ENCODE measurements around the gene CNIH3. TPM values are rescaled to one million over a fixed set of nuclear protein-coding genes. Genes with fewer than 3 reads are reported as not detected.

The CNIH3 gene
- total and polyA plus RNA-seq, 8 donors: 0.45 to 18.7 (median 3.1) TPM; not detected in 1

DNA sequence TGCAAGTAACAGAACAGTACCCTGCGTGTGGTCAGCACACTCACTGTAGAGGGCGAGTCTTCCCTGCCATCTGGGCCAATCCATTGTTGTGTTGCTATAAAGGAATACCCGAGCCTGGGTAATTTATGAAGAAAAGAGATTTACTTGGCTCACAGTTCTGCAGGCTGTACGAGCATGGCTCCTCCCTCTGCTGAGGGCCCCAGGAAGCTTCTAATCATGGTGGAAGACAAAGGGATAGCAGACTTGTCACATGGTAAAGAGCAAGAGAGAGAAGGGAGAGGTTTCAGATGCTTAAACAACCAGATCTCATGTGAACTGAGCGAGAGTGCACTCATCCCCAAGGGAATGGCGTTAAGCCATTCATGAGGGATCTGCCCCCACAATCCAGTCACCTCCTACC lies 126.2 kb downstream of the CNIH3 start:
- intact Hi-C loops (cut with DNase I; ENCODE audit: low total_unique reads): no loop called here
- no peak overlapping the region for H3K4me3 ChIP-seq
- no peaks in the 10 kb centered on the region for H3K9me3 ChIP-seq
- TF ChIP-seq POLR2AphosphoS5 (IDR thresholded peaks at IDR 0.05) (no peak), POLR2A (IDR thresholded peaks at IDR 0.05) (no peak), EP300 (IDR thresholded peaks at IDR 0.05) (no peak)
- TF ChIP-seq, protein P1, sequence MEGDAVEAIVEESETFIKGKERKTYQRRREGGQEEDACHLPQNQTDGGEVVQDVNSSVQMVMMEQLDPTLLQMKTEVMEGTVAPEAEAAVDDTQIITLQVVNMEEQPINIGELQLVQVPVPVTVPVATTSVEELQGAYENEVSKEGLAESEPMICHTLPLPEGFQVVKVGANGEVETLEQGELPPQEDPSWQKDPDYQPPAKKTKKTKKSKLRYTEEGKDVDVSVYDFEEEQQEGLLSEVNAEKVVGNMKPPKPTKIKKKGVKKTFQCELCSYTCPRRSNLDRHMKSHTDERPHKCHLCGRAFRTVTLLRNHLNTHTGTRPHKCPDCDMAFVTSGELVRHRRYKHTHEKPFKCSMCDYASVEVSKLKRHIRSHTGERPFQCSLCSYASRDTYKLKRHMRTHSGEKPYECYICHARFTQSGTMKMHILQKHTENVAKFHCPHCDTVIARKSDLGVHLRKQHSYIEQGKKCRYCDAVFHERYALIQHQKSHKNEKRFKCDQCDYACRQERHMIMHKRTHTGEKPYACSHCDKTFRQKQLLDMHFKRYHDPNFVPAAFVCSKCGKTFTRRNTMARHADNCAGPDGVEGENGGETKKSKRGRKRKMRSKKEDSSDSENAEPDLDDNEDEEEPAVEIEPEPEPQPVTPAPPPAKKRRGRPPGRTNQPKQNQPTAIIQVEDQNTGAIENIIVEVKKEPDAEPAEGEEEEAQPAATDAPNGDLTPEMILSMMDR (IDR thresholded peaks at IDR 0.05): no peak
- WGBS, 5 donors: 82 to 91% (median 89%) methylated on average over 6 of the region's 6 CpGs
- no peaks in the 10 kb centered on the region for H3K36me3 ChIP-seq
- no peak overlapping the region for H3K27ac ChIP-seq
- no peak for DNase-seq
- no peaks in the 10 kb centered on the region for H3K27me3 ChIP-seq
- peaks cover 1 to 5% (median 4%) of the 10 kb centered on the region in 4 donors for H3K4me1 ChIP-seq

DNA sequence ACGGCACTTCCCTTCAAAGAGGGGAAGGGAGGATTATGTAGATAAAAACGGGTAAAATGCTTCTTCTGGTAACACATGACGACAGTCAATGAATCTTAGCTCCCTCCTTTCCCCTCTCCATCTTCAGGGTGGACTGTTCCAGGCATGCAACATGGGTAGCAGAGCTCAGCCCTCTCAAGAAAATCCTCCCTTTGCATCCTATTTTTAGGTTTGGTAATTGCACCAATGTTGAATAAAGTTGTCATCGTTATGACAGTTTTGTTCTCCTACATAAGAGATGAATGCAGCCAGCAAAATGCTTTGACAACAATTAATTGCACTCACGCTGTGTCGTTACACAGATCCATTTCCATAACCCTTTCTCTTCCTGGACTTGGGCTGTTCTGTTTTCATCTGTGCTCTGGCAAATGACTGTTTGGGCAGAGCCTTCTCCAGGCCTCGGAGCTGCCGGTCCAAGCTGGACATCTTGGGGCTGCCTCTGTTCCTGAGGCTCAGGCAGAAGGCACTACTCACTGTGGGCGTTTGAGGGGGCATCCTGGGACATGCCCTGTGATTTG lies 127.6 kb downstream of the CNIH3 start:
- 57 to 78% (median 70%) methylated on average over 9 of the region's 9 CpGs for WGBS, 5 donors
- no peak for DNase-seq
- H3K36me3 ChIP-seq: no peaks in the 10 kb centered on the region
- H3K27me3 ChIP-seq: no peaks in the 10 kb centered on the region
- no peak for TF ChIP-seq POLR2A (IDR thresholded peaks at IDR 0.05)
- no peak for TF ChIP-seq POLR2AphosphoS5 (IDR thresholded peaks at IDR 0.05)
- no peak for TF ChIP-seq EP300 (IDR thresholded peaks at IDR 0.05)
- TF ChIP-seq, protein P1 (IDR thresholded peaks at IDR 0.05): no peak
- H3K4me3 ChIP-seq: no peak overlapping the region
- H3K4me1 ChIP-seq: no peaks in the 10 kb centered on the region
- intact Hi-C loops (cut with DNase I; ENCODE audit: low total_unique reads): no loop called here
- H3K9me3 ChIP-seq: no peaks in the 10 kb centered on the region
- H3K27ac ChIP-seq: no peak overlapping the region

GRCh38 chr1:224744521-224744920 lies 128.4 kb downstream of the CNIH3 start:
- TF ChIP-seq POLR2AphosphoS5 (IDR thresholded peaks at IDR 0.05): no peak
- TF ChIP-seq, protein P1 (IDR thresholded peaks at IDR 0.05): no peak
- TF ChIP-seq EP300 (IDR thresholded peaks at IDR 0.05): no peak
- no peak for TF ChIP-seq POLR2A (IDR thresholded peaks at IDR 0.05)
- Histone ChIP-seq H3K27ac (no peak overlapping the region), H3K9me3 (no peaks in the 10 kb centered on the region), H3K36me3 (no peaks in the 10 kb centered on the region), H3K4me3 (no peak overlapping the region), H3K4me1 (no peaks in the 10 kb centered on the region), H3K27me3 (no peaks in the 10 kb centered on the region)
- WGBS, 5 donors: 75 to 86% (median 85%) methylated on average over 5 of the region's 5 CpGs
- no peak for DNase-seq
- intact Hi-C loops (cut with DNase I; ENCODE audit: low total_unique reads): no loop called here

GRCh38 chr1:224745394-224745793 lies 129.3 kb downstream of the CNIH3 start:
- no peak for DNase-seq
- Histone ChIP-seq H3K36me3 (no peaks in the 10 kb centered on the region), H3K4me3 (no peak overlapping the region), H3K27me3 (no peaks in the 10 kb centered on the region), H3K9me3 (no peaks in the 10 kb centered on the region), H3K4me1 (no peaks in the 10 kb centered on the region), H3K27ac (no peak overlapping the region)
- TF ChIP-seq, protein P1 (IDR thresholded peaks at IDR 0.05): no peak
- no peak for TF ChIP-seq POLR2AphosphoS5 (IDR thresholded peaks at IDR 0.05)
- no peak for TF ChIP-seq POLR2A (IDR thresholded peaks at IDR 0.05)
- no peak for TF ChIP-seq EP300 (IDR thresholded peaks at IDR 0.05)
- 69 to 90% (median 80%) methylated on average over 1 of the region's 1 CpG for WGBS, 5 donors
- intact Hi-C loops (cut with DNase I; ENCODE audit: low total_unique reads): no loop called here
